Measurements from ENCODE around the gene CAMSAP3. TPM values are rescaled to one million over a fixed set of nuclear protein-coding genes. Genes with fewer than 3 reads are reported as not detected.
"Not testable (repeated sequence)": the region's sequence is repeated elsewhere in the genome, so short reads cannot be mapped to it uniquely, and the experiment has no call there.

Gene CAMSAP3
- total RNA-seq, 1 donor from 2014 or later, result 1.1 TPM

GRCh38 chr19:7640803-7641202, 45.1 kb downstream of the CAMSAP3 start:
- no peak for TF ChIP-seq CTCF (IDR thresholded peaks at IDR 0.05)
- no peaks in the 10 kb centered on the region for H3K9me3 Mint-ChIP-seq (ENCODE audit: unreplicated experiment)
- no peak overlapping the region for H3K27ac Mint-ChIP-seq (ENCODE audit: unreplicated experiment)
- H3K4me1 Mint-ChIP-seq (ENCODE audit: unreplicated experiment), result no peaks in the 10 kb centered on the region
- H3K27me3 Mint-ChIP-seq (ENCODE audit: unreplicated experiment), result peaks cover 10% of the 10 kb centered on the region
- H3K36me3 Mint-ChIP-seq (ENCODE audit: unreplicated experiment), result no peaks in the 10 kb centered on the region
- DNase-seq (ENCODE audit: extremely low spot score, unreplicated experiment), result no peak
- H3K4me3 Mint-ChIP-seq (ENCODE audit: unreplicated experiment), result no peak overlapping the region

- H3K4me1 Mint-ChIP-seq (ENCODE audit: unreplicated experiment), result no peaks in the 10 kb centered on the region
- TF ChIP-seq CTCF (IDR thresholded peaks at IDR 0.05), result no peak
- H3K4me3 Mint-ChIP-seq (ENCODE audit: unreplicated experiment), result no peak overlapping the region
- DNase-seq (ENCODE audit: extremely low spot score, unreplicated experiment), result no peak
- H3K27ac Mint-ChIP-seq (ENCODE audit: unreplicated experiment), result no peak overlapping the region
- no peaks in the 10 kb centered on the region for H3K36me3 Mint-ChIP-seq (ENCODE audit: unreplicated experiment)
- no peaks in the 10 kb centered on the region for H3K9me3 Mint-ChIP-seq (ENCODE audit: unreplicated experiment)
- peaks cover 2% of the 10 kb centered on the region for H3K27me3 Mint-ChIP-seq (ENCODE audit: unreplicated experiment)
These were observed 45.9 kb downstream of the CAMSAP3 start for GRCh38 chr19:7641290-7642276.

- no peaks in the 10 kb centered on the region for H3K27me3 Mint-ChIP-seq (ENCODE audit: unreplicated experiment)
These were observed 46.8 kb downstream of the CAMSAP3 start for GRCh38 chr19:7642295-7643030.

GRCh38 chr19:7643031-7643415, 47.4 kb downstream of the CAMSAP3 start:
- DNase-seq (ENCODE audit: extremely low spot score, unreplicated experiment), result no peak
- H3K9me3 Mint-ChIP-seq (ENCODE audit: unreplicated experiment), result no peaks in the 10 kb centered on the region
- H3K4me1 Mint-ChIP-seq (ENCODE audit: unreplicated experiment), result no peaks in the 10 kb centered on the region
- no peak overlapping the region for H3K4me3 Mint-ChIP-seq (ENCODE audit: unreplicated experiment)
- H3K27ac Mint-ChIP-seq (ENCODE audit: unreplicated experiment), result no peak overlapping the region
- H3K36me3 Mint-ChIP-seq (ENCODE audit: unreplicated experiment), result no peaks in the 10 kb centered on the region
- H3K27me3 Mint-ChIP-seq (ENCODE audit: unreplicated experiment), result no peaks in the 10 kb centered on the region
- no peak for TF ChIP-seq CTCF (IDR thresholded peaks at IDR 0.05)

More at GRCh38 chr19:7642295-7643030, 46.8 kb downstream of the CAMSAP3 start:
- no peaks in the 10 kb centered on the region for H3K36me3 Mint-ChIP-seq (ENCODE audit: unreplicated experiment)
- H3K4me1 Mint-ChIP-seq (ENCODE audit: unreplicated experiment), result no peaks in the 10 kb centered on the region
- no peak overlapping the region for H3K27ac Mint-ChIP-seq (ENCODE audit: unreplicated experiment)
- H3K9me3 Mint-ChIP-seq (ENCODE audit: unreplicated experiment), result no peaks in the 10 kb centered on the region
- no peak for DNase-seq (ENCODE audit: extremely low spot score, unreplicated experiment)
- no peak for TF ChIP-seq CTCF (IDR thresholded peaks at IDR 0.05)
- H3K4me3 Mint-ChIP-seq (ENCODE audit: unreplicated experiment), result no peak overlapping the region

- not testable (repeated sequence) for H3K9me3 Mint-ChIP-seq (ENCODE audit: unreplicated experiment); H3K4me1 Mint-ChIP-seq (ENCODE audit: unreplicated experiment); H3K27ac Mint-ChIP-seq (ENCODE audit: unreplicated experiment); DNase-seq (ENCODE audit: extremely low spot score, unreplicated experiment); H3K36me3 Mint-ChIP-seq (ENCODE audit: unreplicated experiment); H3K4me3 Mint-ChIP-seq (ENCODE audit: unreplicated experiment); H3K27me3 Mint-ChIP-seq (ENCODE audit: unreplicated experiment)
These were observed 48.2 kb downstream of the CAMSAP3 start for GRCh38 chr19:7643629-7644549.

Data from osteocyte (in vitro differentiated cells).